ENCODE data around the gene COL15A1.

COL15A1 gene

GRCh38 chr9:99109522-99109921 lies 165.8 kb downstream of the COL15A1 start:
- DNase-seq (ENCODE audit: low read depth): no peak

- DNase-seq (ENCODE audit: low read depth): no peak
These were observed 169.2 kb downstream of the COL15A1 start for GRCh38 chr9:99112750-99113413.

GRCh38 chr9:99113414-99114048 lies 169.8 kb downstream of the COL15A1 start:
- DNase-seq (ENCODE audit: low read depth): no peak

DNA sequence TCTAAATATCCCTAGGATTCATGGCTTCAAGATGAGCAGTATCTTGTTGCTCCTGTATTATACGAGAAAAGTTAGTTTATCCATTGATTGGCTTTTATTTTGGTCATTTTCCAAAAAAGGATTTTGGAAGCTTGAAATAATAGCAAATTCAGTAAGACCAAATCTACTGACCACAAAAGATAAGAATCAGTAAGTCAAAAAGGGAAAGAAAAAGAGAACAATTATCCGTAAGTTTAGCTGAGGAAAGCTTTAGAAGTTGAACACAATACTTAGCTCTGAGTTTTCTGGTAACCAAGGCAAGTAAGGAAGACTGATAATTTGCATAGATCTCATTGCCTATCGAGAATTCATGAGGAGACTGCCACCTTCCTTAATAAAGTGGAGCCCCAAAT lies 170.3 kb downstream of the COL15A1 start:
- no peak for DNase-seq (ENCODE audit: low read depth)

- DNase-seq (ENCODE audit: low read depth): no peak
These were observed 171.3 kb downstream of the COL15A1 start for GRCh38 chr9:99114846-99115500.

- DNase-seq (ENCODE audit: low read depth): no peak
These were observed 172.3 kb downstream of the COL15A1 start for GRCh38 chr9:99116003-99116411.

GRCh38 chr9:99118782-99119466 lies 175.2 kb downstream of the COL15A1 start:
- DNase-seq (ENCODE audit: low read depth): no peak

GRCh38 chr9:99119976-99120655 lies 176.4 kb downstream of the COL15A1 start:
- DNase-seq (ENCODE audit: low read depth): no peak

Measured in activated T-cell treated with anti-CD3 and anti-CD28 coated beads for 24 hours (primary cell).